ENCODE measurements around the gene ZNF213.
"Not testable (repeated sequence)": the region's sequence is repeated elsewhere in the genome, so short reads cannot be mapped to it uniquely, and the experiment has no call there.

ZNF213 gene

DNA sequence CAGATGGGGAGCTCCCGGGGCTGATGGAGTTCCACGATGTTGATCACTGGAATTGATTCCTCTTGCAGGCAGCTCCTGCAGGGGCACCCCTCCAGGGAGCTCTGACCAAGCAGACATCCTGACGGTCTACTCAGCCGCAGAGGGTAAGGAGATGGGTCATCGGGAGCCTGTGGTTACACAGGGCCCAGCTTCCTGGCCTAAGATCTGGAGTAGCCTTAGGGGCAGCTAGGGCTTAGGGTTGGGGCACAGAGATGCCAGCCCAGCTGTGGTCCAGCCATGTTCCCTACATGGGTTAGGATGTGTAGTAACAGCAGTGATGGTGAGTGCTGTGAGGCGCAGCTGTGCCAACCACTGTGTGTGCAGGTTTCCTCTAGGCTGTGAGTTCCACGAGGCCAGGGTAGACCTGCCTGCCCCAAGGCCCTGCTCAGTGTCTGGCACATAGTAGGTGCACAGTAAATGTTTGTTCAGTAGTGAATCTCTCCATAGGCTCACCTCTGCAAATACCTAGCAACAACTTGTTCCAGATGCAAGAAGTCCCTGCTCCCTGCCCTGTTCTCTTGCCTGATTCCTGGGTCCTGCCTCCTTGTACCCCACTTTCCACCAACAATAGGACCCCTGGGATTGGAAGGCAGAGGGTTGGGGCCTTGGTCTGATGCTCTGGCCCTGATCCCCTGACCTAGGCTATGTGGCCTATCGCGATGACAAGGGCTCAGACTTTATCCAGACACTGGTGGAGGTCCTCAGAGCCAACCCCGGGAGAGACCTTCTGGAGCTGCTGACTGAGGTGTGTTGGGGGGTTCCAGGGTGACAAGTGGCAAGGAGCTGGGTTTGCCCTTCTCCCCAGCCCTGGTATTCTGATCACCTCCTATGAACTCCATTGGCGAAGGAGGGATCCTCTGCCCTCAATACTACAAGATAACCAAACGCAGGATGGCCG lies 13.7 kb downstream of the ZNF213 start:
- no peak for DNase-seq

- no peak for DNase-seq
These were observed 14.3 kb downstream of the ZNF213 start for GRCh38 chr16:3149193-3149530.

DNA sequence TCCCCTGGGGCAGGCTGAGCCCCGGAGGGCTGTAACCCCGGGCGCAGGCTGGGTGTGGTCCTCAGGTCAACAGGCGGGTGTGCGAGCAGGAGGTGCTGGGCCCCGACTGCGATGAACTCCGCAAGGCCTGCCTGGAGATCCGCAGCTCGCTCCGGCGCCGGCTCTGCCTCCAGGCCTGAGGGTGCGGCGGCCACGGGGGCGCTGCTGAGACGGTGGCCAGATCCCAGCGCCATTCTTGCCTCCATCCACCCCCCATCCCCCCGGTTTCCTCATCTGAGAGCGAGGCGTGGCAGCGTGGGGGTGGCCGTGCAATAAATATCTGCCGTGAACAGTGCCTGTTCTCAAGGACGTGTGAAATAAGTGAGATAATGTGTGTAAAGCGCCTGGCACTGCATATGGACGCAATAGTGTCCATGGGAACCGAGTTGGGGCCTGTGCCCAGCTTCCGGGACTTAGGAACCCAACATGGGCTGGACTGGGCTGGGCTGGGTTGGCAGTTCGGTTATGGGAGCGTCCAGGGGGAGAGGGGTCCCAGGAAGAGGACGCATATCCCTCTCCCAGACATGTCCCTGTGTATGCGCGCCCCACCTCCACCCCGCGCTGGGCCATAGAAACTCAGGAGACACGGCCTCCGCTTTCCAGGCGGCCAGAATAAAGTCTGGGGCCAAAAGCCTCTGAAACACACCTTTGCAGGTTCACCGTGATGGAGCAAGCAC lies 15.0 kb downstream of the ZNF213 start:
- peak; percentile 29 to 73 for DNase-seq

DNA sequence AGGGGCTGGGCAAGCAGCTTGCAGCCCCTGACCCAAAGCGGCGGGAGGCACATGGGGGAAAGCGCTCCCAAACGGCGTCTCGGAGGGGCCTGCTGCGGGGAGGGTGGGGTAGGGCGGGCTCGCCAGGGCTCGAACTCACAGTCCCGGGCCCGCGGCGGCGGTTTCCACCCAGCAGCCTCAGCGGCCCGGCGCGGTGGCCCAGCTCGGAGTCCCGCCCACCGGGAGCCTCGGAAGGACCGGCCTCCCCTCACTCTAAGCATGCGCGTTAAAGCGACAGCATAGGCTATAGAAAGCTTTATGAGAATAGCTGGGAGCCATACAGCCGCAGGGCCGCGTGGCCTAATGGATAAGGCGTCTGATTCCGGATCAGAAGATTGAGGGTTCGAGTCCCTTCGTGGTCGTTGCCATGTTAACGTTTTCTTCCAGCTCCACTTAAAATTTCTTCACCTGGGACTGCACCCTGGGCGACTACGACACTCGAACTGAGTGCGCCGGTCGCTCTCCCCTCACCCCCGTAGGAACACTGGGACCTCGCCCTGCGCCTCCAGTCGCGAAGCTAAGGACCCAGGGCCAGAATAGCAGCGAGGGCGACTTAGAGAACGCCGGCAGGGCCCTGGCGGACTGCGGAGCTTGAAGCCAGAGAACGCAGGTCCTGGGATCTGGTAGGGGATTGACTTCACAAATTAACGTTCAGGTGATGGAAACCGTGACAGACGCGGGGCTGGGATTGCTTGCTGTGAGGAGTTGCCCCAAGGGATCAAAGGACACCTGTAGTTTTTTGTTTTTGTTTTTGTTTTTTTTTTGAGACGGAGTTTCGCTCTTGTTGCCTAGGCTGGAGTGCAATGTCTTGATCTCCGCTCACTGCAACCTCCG lies 15.8 kb downstream of the ZNF213 start:
- peak; percentile 93 to 98 for DNase-seq

- DNase-seq, result no peak
These were observed 17.1 kb downstream of the ZNF213 start for GRCh38 chr16:3152027-3152276.

DNA sequence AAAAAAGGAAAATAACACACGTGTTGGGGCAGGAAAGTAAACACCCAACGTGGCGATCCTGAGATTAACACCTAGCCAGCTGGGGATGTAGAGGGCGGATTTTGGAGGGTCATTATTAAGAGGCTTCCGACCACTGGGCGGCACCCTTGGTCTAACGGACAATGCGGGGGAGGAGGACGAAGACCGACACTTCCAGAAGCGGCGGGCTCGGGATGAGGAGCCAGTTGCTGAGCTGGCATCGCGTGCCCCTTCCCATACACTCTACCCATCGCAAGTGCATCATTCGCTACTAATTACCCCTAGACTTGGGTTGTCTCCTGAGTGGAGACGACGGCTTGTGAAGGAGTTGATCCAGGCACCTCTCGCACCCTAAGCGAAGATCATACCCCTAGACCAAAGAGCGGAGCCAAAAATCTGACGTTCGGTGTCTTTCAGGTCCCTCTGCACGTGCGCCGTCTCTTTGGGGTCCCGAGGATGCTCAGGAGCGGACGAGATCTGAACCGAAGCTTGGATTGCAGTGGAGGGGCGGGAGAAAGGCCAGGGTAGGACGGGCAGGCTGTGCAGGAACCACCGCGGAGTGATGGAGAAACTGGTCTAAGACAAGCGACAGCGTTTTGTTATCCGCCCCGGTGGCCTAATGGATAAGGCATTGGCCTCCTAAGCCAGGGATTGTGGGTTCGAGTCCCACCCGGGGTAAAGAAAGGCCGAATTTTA lies 17.6 kb downstream of the ZNF213 start:
- peak; percentile 76 to 78 for DNase-seq

GRCh38 chr16:3152991-3153368 lies 18.2 kb downstream of the ZNF213 start:
- DNase-seq, result no peak

GRCh38 chr16:3155181-3155580 lies 20.4 kb downstream of the ZNF213 start:
- DNase-seq, result no peak

GRCh38 chr16:3155972-3156371 lies 21.1 kb downstream of the ZNF213 start:
- no peak for DNase-seq

DNA sequence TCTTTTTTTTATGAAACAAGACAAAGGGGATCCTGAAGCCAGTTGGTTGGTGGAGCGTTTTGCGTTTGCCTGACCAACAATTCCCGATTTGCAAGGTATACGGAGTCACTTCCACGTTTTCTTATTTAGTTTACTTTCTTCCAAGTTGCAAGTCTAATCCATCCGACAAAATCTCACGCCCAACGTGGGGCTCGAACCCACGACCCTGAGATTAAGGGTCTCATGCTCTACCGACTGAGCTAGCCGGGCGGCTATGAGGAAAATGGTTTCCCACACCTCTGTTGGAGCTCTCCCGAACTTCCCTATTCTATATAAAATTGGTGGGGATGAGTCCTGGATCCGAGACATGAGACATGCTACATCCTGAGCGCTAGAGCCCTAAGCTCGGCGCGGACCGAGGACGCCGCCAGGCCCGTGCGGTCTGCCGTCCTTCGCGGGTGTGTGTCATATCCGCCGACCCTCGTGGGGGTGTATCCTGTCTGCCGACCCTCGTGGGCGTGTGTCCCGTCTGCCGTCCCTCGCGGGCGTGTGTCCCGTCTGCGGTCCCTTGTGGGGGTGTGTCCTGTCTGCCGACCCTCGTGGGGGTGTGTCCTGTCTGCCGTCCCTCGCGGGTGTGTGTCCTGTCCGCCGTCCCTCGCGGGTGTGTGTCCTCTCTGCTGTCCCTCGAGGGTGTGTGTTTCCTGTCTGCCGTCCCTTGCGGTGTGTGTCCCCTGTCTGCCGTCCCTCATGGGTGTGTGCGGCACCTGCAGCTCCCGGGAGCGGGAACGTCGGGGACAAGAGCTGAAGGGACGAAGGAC lies 22.6 kb downstream of the ZNF213 start:
- DNase-seq, result peak; percentile 57 to 68

- DNase-seq, result no peak
These were observed 23.2 kb downstream of the ZNF213 start for GRCh38 chr16:3158026-3158509.

DNA sequence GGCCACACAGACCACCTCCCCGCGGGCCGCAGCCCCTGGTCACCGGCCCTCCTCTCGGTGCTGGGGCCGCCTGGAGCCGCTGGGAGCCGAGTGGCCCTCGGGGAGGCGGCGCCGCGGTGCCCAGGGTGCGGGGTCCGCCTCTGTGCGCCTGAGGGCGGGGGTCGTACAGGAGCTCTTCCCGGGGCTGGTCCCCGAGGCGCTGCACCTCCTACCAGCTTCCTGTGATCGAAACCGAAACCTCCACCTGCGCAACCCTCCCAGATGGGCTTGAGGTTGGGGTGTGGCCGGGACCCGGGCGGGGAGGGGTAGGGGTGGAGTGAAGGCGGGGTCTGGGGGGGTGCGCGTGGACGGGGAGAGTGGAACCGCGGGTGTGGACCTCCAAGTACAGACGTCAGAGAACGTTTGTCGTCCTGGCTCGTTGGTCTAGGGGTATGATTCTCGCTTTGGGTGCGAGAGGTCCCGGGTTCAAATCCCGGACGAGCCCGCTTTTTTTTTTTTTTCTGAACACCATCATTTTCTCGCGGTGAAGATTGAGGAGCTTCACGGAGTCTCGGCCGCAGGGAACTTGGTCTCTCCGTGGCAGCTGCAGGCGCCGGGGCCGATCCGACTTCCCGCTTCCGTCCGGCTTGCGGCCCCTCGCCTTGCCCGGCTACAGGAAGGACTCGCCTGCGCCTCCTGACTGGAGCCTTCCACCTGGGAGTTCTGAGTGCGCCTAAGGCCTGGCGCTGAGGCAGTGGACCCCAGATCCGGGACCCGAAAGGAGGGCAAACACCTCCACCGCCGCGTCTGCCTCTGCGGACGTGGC lies 23.9 kb downstream of the ZNF213 start:
- peak; percentile 64 to 86 for DNase-seq

- DNase-seq, result no peak
These were observed 26.6 kb downstream of the ZNF213 start for GRCh38 chr16:3161235-3162018.

- DNase-seq, result no peak
These were observed 29.5 kb downstream of the ZNF213 start for GRCh38 chr16:3164121-3164991.

GRCh38 chr16:3165111-3165822 lies 30.4 kb downstream of the ZNF213 start:
- DNase-seq, result no peak

DNA sequence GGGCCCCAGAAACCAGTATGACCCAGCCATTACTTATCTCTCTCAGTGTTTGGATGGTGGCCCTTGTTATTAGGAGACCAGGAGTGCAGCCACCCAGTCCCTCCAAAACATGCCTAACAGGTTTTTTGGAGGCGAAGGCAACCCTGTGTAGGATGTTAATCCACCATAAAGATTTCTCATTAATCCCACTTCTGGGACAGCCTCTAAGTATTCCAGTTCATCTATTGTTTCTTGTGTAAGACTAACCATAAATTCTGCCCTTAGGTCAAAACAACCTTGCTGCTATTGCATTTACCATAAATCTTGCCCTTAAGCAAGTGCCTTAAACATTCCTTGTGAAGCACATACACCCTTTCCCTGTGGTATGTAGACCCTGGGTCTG lies 31.7 kb downstream of the ZNF213 start:
- DNase-seq, result no peak

- DNase-seq, result not testable (repeated sequence)
These were observed 33.9 kb downstream of the ZNF213 start for GRCh38 chr16:3168729-3169128.

GRCh38 chr16:3170440-3171180 lies 35.8 kb downstream of the ZNF213 start:
- no peak for DNase-seq

All from bone marrow (tissue), 2 donors.